Measurements from ENCODE around the gene SLIT2.

DNA sequence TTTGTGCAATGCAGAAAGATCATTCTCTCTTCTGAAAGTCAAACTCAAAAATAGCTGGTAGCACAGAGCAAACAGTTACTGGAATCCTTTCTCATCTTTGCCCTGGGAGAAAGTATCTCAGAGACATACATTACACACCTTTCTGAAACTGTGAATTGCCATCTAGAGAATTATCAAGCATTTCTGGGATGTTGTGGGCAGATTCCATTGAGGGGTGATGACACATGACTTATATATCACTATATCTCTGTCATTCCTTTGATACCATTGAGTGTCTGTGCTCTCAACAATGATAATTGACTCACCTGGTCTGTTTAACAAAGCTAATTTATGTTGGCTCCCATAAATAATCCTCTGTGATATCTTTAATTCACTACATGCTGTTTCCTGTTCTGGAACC is 13.0 kb downstream of the SLIT2 start:
- TF ChIP-seq GATA2 (IDR thresholded peaks at IDR 0.05; ENCODE audit: low read depth, low read length), result no peak
- TF ChIP-seq GATA3 (IDR thresholded peaks at IDR 0.05; ENCODE audit: low read depth, low read length), result no peak

Data from SH-SY5Y (cell line).